Activated naive CD8-positive, alpha-beta T cell (primary cell): Measurements from ENCODE around the gene PTPRN2.

Experiments used
- H3K27ac Mint-ChIP-seq: one replicate; pipeline ENCODE4 v1.8.0; 2021; ENCODE audit warnings: mixed read lengths
- H3K27me3 Mint-ChIP-seq: one replicate; pipeline ENCODE4 v1.8.0; 2021; ENCODE audit warnings: mixed read lengths
- H3K36me3 Mint-ChIP-seq: one replicate; pipeline ENCODE4 v1.8.0; 2021; ENCODE audit warnings: mixed read lengths
- H3K4me1 Mint-ChIP-seq: one replicate; pipeline ENCODE4 v1.8.0; 2021; ENCODE audit warnings: low read depth, mixed read lengths
- H3K4me3 Mint-ChIP-seq: one replicate; pipeline ENCODE4 v1.8.0; 2021; ENCODE audit warnings: mild to moderate bottlenecking, mixed read lengths
- H3K9me3 Mint-ChIP-seq: one replicate; pipeline ENCODE4 v1.8.0; 2021; ENCODE audit warnings: low read depth, mixed read lengths

Gene PTPRN2

GRCh38 chr7:158573310-158573709 lies 14.3 kb downstream of the PTPRN2 start:
- Mint-ChIP-seq H3K27ac (no peak overlapping the region), H3K4me1 (no peaks in the 10 kb centered on the region), H3K36me3 (no peaks in the 10 kb centered on the region), H3K27me3 (peaks cover 10% of the 10 kb centered on the region), H3K4me3 (no peak overlapping the region), H3K9me3 (no peaks in the 10 kb centered on the region)

GRCh38 chr7:158572000-158572828 lies 15.4 kb downstream of the PTPRN2 start:
- Mint-ChIP-seq H3K27ac (no peak overlapping the region), H3K27me3 (peaks cover 11% of the 10 kb centered on the region), H3K4me1 (no peaks in the 10 kb centered on the region), H3K36me3 (no peaks in the 10 kb centered on the region), H3K9me3 (no peaks in the 10 kb centered on the region), H3K4me3 (no peak overlapping the region)

- peaks cover 12% of the 10 kb centered on the region for H3K27me3 Mint-ChIP-seq
- H3K36me3 Mint-ChIP-seq = no peaks in the 10 kb centered on the region
- no peak overlapping the region for H3K4me3 Mint-ChIP-seq
- no peak overlapping the region for H3K27ac Mint-ChIP-seq
- H3K4me1 Mint-ChIP-seq = no peaks in the 10 kb centered on the region
- H3K9me3 Mint-ChIP-seq = no peaks in the 10 kb centered on the region
Observed at GRCh38 chr7:158570449-158571170, 17.0 kb downstream of the PTPRN2 start.

- Mint-ChIP-seq H3K27ac (no peak overlapping the region), H3K4me1 (no peaks in the 10 kb centered on the region), H3K27me3 (peaks cover 15% of the 10 kb centered on the region), H3K36me3 (no peaks in the 10 kb centered on the region), H3K4me3 (no peak overlapping the region), H3K9me3 (no peaks in the 10 kb centered on the region)
Observed at GRCh38 chr7:158569858-158570323, 17.7 kb downstream of the PTPRN2 start.

GRCh38 chr7:158568974-158569857 lies 18.4 kb downstream of the PTPRN2 start:
- H3K4me3 Mint-ChIP-seq = no peak overlapping the region
- peaks cover 15% of the 10 kb centered on the region for H3K27me3 Mint-ChIP-seq
- no peak overlapping the region for H3K27ac Mint-ChIP-seq
- H3K4me1 Mint-ChIP-seq = no peaks in the 10 kb centered on the region
- no peaks in the 10 kb centered on the region for H3K36me3 Mint-ChIP-seq
- H3K9me3 Mint-ChIP-seq = no peaks in the 10 kb centered on the region

- Mint-ChIP-seq H3K36me3 (no peaks in the 10 kb centered on the region), H3K9me3 (no peaks in the 10 kb centered on the region), H3K4me1 (no peaks in the 10 kb centered on the region), H3K4me3 (no peak overlapping the region), H3K27ac (no peak overlapping the region), H3K27me3 (peaks cover 13% of the 10 kb centered on the region)
Observed at GRCh38 chr7:158567153-158567603, 20.4 kb downstream of the PTPRN2 start.

- Mint-ChIP-seq H3K9me3 (no peaks in the 10 kb centered on the region), H3K4me3 (no peak overlapping the region), H3K27ac (no peak overlapping the region), H3K4me1 (no peaks in the 10 kb centered on the region), H3K36me3 (no peaks in the 10 kb centered on the region), H3K27me3 (peaks cover 15% of the 10 kb centered on the region)
Observed at GRCh38 chr7:158564663-158565035, 23.0 kb downstream of the PTPRN2 start.

- Mint-ChIP-seq H3K27ac (no peak overlapping the region), H3K4me3 (no peak overlapping the region), H3K27me3 (peaks cover 14% of the 10 kb centered on the region), H3K4me1 (no peaks in the 10 kb centered on the region), H3K9me3 (no peaks in the 10 kb centered on the region), H3K36me3 (no peaks in the 10 kb centered on the region)
Observed at GRCh38 chr7:158563911-158564662, 23.5 kb downstream of the PTPRN2 start.

GRCh38 chr7:158563051-158563450 lies 24.6 kb downstream of the PTPRN2 start:
- Mint-ChIP-seq H3K27me3 (peaks cover 10% of the 10 kb centered on the region), H3K27ac (no peak overlapping the region), H3K4me1 (no peaks in the 10 kb centered on the region), H3K9me3 (no peaks in the 10 kb centered on the region), H3K36me3 (no peaks in the 10 kb centered on the region), H3K4me3 (no peak overlapping the region)

- Mint-ChIP-seq H3K4me3 (no peak overlapping the region), H3K9me3 (no peaks in the 10 kb centered on the region), H3K36me3 (no peaks in the 10 kb centered on the region), H3K27ac (no peak overlapping the region), H3K4me1 (no peaks in the 10 kb centered on the region), H3K27me3 (peaks cover 10% of the 10 kb centered on the region)
Observed at GRCh38 chr7:158562517-158562916, 25.1 kb downstream of the PTPRN2 start.

GRCh38 chr7:158561659-158562058 lies 26.0 kb downstream of the PTPRN2 start:
- H3K9me3 Mint-ChIP-seq = no peaks in the 10 kb centered on the region
- H3K4me1 Mint-ChIP-seq = no peaks in the 10 kb centered on the region
- H3K36me3 Mint-ChIP-seq = no peaks in the 10 kb centered on the region
- H3K27me3 Mint-ChIP-seq = peaks cover 8% of the 10 kb centered on the region
- no peak overlapping the region for H3K27ac Mint-ChIP-seq
- no peak overlapping the region for H3K4me3 Mint-ChIP-seq

- H3K4me1 Mint-ChIP-seq = no peaks in the 10 kb centered on the region
- no peaks in the 10 kb centered on the region for H3K9me3 Mint-ChIP-seq
- no peak overlapping the region for H3K27ac Mint-ChIP-seq
- H3K36me3 Mint-ChIP-seq = no peaks in the 10 kb centered on the region
- H3K4me3 Mint-ChIP-seq = no peak overlapping the region
- peaks cover 8% of the 10 kb centered on the region for H3K27me3 Mint-ChIP-seq
Observed at GRCh38 chr7:158560386-158560785, 27.2 kb downstream of the PTPRN2 start.

GRCh38 chr7:158559356-158559755 lies 28.3 kb downstream of the PTPRN2 start:
- Mint-ChIP-seq H3K27me3 (peaks cover 8% of the 10 kb centered on the region), H3K9me3 (no peaks in the 10 kb centered on the region), H3K27ac (no peak overlapping the region), H3K4me3 (no peak overlapping the region), H3K4me1 (no peaks in the 10 kb centered on the region), H3K36me3 (no peaks in the 10 kb centered on the region)

GRCh38 chr7:158558816-158559215 lies 28.8 kb downstream of the PTPRN2 start:
- Mint-ChIP-seq H3K4me1 (no peaks in the 10 kb centered on the region), H3K4me3 (no peak overlapping the region), H3K27me3 (peaks cover 10% of the 10 kb centered on the region), H3K27ac (no peak overlapping the region), H3K9me3 (no peaks in the 10 kb centered on the region), H3K36me3 (no peaks in the 10 kb centered on the region)
